NCI-H526 (cell line): ENCODE data around the gene CRADD.
A peak's percentile ranks its signal among the peaks of the same experiment; 100 is the strongest.

ENCODE experiments used
- DNase-seq, 2 experiments: peaks; one replicate each; lab custom pipeline; 2025; lab: John Stamatoyannopoulos, UW

CRADD gene

GRCh38 chr12:93671044-93671443, 6.1 kb upstream of the CRADD start:
- no peak for DNase-seq

- DNase-seq, result no peak
Observed at GRCh38 chr12:93673084-93673483, 4.1 kb upstream of the CRADD start.

- DNase-seq, result no peak
Observed at GRCh38 chr12:93674386-93674785, 2.8 kb upstream of the CRADD start.

- DNase-seq, result no peak
Observed at GRCh38 chr12:93676408-93677194, 574 bp upstream of the CRADD start.

GRCh38 chr12:93678779-93679178, 1.6 kb downstream of the CRADD start:
- no peak for DNase-seq

- DNase-seq, result no peak
Observed at GRCh38 chr12:93679308-93679925, 2.2 kb downstream of the CRADD start.

- no peak for DNase-seq
Observed at GRCh38 chr12:93680006-93680405, 2.8 kb downstream of the CRADD start.

- no peak for DNase-seq
Observed at GRCh38 chr12:93682846-93683261, 5.7 kb downstream of the CRADD start.

- no peak for DNase-seq
Observed at GRCh38 chr12:93683410-93683809, 6.2 kb downstream of the CRADD start.

- DNase-seq, result no peak
Observed at GRCh38 chr12:93684716-93685115, 7.5 kb downstream of the CRADD start.

- DNase-seq, result no peak
Observed at GRCh38 chr12:93686572-93687356, 9.6 kb downstream of the CRADD start.

GRCh38 chr12:93689076-93689834, 12.1 kb downstream of the CRADD start:
- peak in 1 of 2 experiments; percentile 29 for DNase-seq

- no peak for DNase-seq
Observed at GRCh38 chr12:93696462-93696861, 19.3 kb downstream of the CRADD start.

- no peak for DNase-seq
Observed at GRCh38 chr12:93698307-93699092, 21.3 kb downstream of the CRADD start.

- DNase-seq, result peak; percentile 15 to 20
Observed at GRCh38 chr12:93699271-93700145, 22.3 kb downstream of the CRADD start.

- no peak for DNase-seq
Observed at GRCh38 chr12:93702707-93703315, 25.6 kb downstream of the CRADD start.

- DNase-seq, result no peak
Observed at GRCh38 chr12:93704122-93704521, 26.9 kb downstream of the CRADD start.

GRCh38 chr12:93704625-93705024, 27.4 kb downstream of the CRADD start:
- no peak for DNase-seq

GRCh38 chr12:93705237-93705636, 28.1 kb downstream of the CRADD start:
- no peak for DNase-seq

- DNase-seq, result no peak
Observed at GRCh38 chr12:93706387-93706786, 29.2 kb downstream of the CRADD start.
